GM23248 (cell line): Measurements from ENCODE around the gene MEI4. TPM values are rescaled to one million over a fixed set of nuclear protein-coding genes. Genes with fewer than 3 reads are reported as not detected.

Experiments
- DNase-seq: peaks from one replicate; pipeline ENCODE4 v3.0.0-alpha.2; 2015
- H2AFZ ChIP-seq: fragments of 200-600 bp; sonication (generic); 2 replicates; pipeline ENCODE4 v1.6.1; 2016; ENCODE audit warnings: antibody characterized with exemption
- H3F3A ChIP-seq: fragments of 200-600 bp; sonication (generic); 2 replicates; pipeline ENCODE4 v1.6.1; 2016; ENCODE audit warnings: mild to moderate bottlenecking, antibody characterized with exemption, mixed run types; ENCODE audit not compliant: insufficient read depth
- H3K27ac ChIP-seq: fragments of 200-600 bp; sonication (generic); 2 replicates; pipeline ENCODE4 v1.5.1; 2016; ENCODE audit warnings: mild to moderate bottlenecking
- H3K27me3 ChIP-seq: fragments of 200-600 bp; sonication (generic); replicated peaks from 2 replicates; pipeline ENCODE4 v1.6.1; 2016; ENCODE audit warnings: mild to moderate bottlenecking; ENCODE audit not compliant: insufficient read depth
- H3K36me3 ChIP-seq: fragments of 200-600 bp; sonication (generic); 2 replicates; pipeline ENCODE4 v1.6.1; 2016; ENCODE audit warnings: low read depth, mild to moderate bottlenecking
- H3K4me1 ChIP-seq: fragments of 200-600 bp; sonication (generic); 2 replicates; pipeline ENCODE4 v1.6.1; 2016; ENCODE audit warnings: mild to moderate bottlenecking; ENCODE audit not compliant: insufficient read depth
- H3K4me2 ChIP-seq: fragments of 200-600 bp; sonication (generic); one replicate; pipeline ENCODE4 v1.6.1; 2016; ENCODE audit warnings: mild to moderate bottlenecking; ENCODE audit not compliant: unreplicated experiment
- H3K4me3 ChIP-seq: fragments of 200-600 bp; sonication (generic); 2 replicates; pipeline ENCODE4 v1.5.1; 2016; ENCODE audit warnings: mild to moderate bottlenecking
- H3K79me2 ChIP-seq: fragments of 200-600 bp; sonication (generic); 2 replicates; pipeline ENCODE4 v1.6.1; 2016; ENCODE audit warnings: mild to moderate bottlenecking; ENCODE audit not compliant: insufficient read depth
- H3K9ac ChIP-seq: fragments of 200-600 bp; sonication (generic); 2 replicates; pipeline ENCODE4 v1.6.1; 2016; ENCODE audit warnings: mild to moderate bottlenecking
- H3K9me2 ChIP-seq: fragments of 200-600 bp; sonication (generic); 2 replicates; pipeline ENCODE4 v1.6.1; 2016; ENCODE audit warnings: mixed run types, mild to moderate bottlenecking, moderate library complexity; ENCODE audit not compliant: insufficient read depth
- H3K9me3 ChIP-seq: fragments of 200-600 bp; sonication (generic); one replicate; pipeline ENCODE4 v1.6.1; 2017; ENCODE audit warnings: low read depth
- H4K20me1 ChIP-seq: fragments of 200-600 bp; sonication (generic); 2 replicates; pipeline ENCODE4 v1.6.0; 2016; ENCODE audit not compliant: insufficient read depth
- EZH2 ChIP-seq: fragments of 200-600 bp; sonication (generic); IDR thresholded peaks from 2 replicates; pipeline ENCODE4 v1.6.1; 2018; ENCODE audit warnings: antibody characterized with exemption, mild to moderate bottlenecking; ENCODE audit not compliant: insufficient read depth, poor library complexity, severe bottlenecking
- EZH2phosphoT487 ChIP-seq: fragments of 200-600 bp; sonication (generic); IDR thresholded peaks from 2 replicates; pipeline ENCODE4 v1.6.1; 2018; ENCODE audit warnings: antibody characterized with exemption, moderate library complexity, mild to moderate bottlenecking, low read depth; ENCODE audit not compliant: insufficient read depth
- WGBS, 2 experiments: methylation state at CpG; one replicate each; pipeline ENCODE4 v1.1.6; 2015 to 2017; ENCODE audit warnings: low lambda C conversion rate in 2 of 2, low coverage in 1 of 2; ENCODE audit errors: missing lambda C conversion rate in 2 of 2; 5-methylcytosine and 5-hydroxymethylcytosine counted together
- in situ Hi-C: fragments of 300-500 bp; cut with MboI; formaldehyde crosslinking; loops from 2 replicates; pipeline ENCODE4 v1.15.0; 2020
- polyA plus RNA-seq: library from polyadenylated mRNA; unstranded; fragments of >200 nt; fragmentation: Nextera tagmentation; extraction: Ambion mirVana; gene quantifications from 2 replicates; pipeline ENCODE4 v1.2.1, GENCODE V29; 2016
- total RNA-seq: library from RNA; depleted of rRNA; stranded (reverse); fragments of >200 nt; shearing (Covaris generic); gene quantifications from 2 replicates; pipeline ENCODE4 v1.2.3, GENCODE V29; 2014; rRNA removed

Gene MEI4
- total RNA-seq, result not detected in 2 replicates
- 0.04 and 0.08 TPM in 2 replicates for polyA plus RNA-seq

- no peak within 1 kb of the TSS for H3K4me2 ChIP-seq
- no peak for DNase-seq
- no peaks in the 10 kb centered on the region for H3F3A ChIP-seq
- no peaks in the 10 kb centered on the region for H3K36me3 ChIP-seq
- no peak within 1 kb of the TSS for H2AFZ ChIP-seq
- no peaks in the 10 kb centered on the region for H3K79me2 ChIP-seq
- no peak within 1 kb of the TSS for H3K27ac ChIP-seq
- WGBS, 2 experiments, result 10 to 30% methylated on average over 2 of the region's 2 CpGs
- H3K27me3 ChIP-seq, result no peaks in the 10 kb centered on the region
- no peaks in the 10 kb centered on the region for H3K9me2 ChIP-seq
- in situ Hi-C loops, result no loop called here
- H3K9me3 ChIP-seq, result no peaks in the 10 kb centered on the region
- TF ChIP-seq EZH2 (no peak), EZH2phosphoT487 (no peak)
- no peak within 1 kb of the TSS for H3K4me3 ChIP-seq
- no peak within 1 kb of the TSS for H3K9ac ChIP-seq
- no peaks in the 10 kb centered on the region for H3K4me1 ChIP-seq
- no peaks in the 10 kb centered on the region for H4K20me1 ChIP-seq
Observed at GRCh38 chr6:77652739-77653138, at the start of gene MEI4. Gene MEI4 (plus strand): TSS chr6:77653039. CDS start chr6:77690672, 37,633 bp downstream.

- Histone ChIP-seq H3K9me2 (no peaks in the 10 kb centered on the region), H3K36me3 (no peaks in the 10 kb centered on the region), H4K20me1 (no peaks in the 10 kb centered on the region), H2AFZ (no peak overlapping the region), H3K27ac (no peak overlapping the region), H3K9ac (no peak overlapping the region), H3F3A (no peaks in the 10 kb centered on the region), H3K9me3 (no peaks in the 10 kb centered on the region), H3K4me2 (no peak overlapping the region), H3K4me3 (no peak overlapping the region), H3K27me3 (no peaks in the 10 kb centered on the region), H3K79me2 (no peaks in the 10 kb centered on the region), H3K4me1 (no peaks in the 10 kb centered on the region)
- TF ChIP-seq EZH2phosphoT487 (no peak), EZH2 (no peak)
- in situ Hi-C loops, result no loop called here
- DNase-seq, result no peak
- WGBS, 2 experiments, result 5 to 15% methylated on average over 4 of the region's 4 CpGs
Observed at GRCh38 chr6:77604476-77604875, 48.4 kb upstream of the MEI4 start.

- Histone ChIP-seq H3K4me3 (no peak overlapping the region), H2AFZ (no peak overlapping the region), H3K27me3 (no peaks in the 10 kb centered on the region), H3K36me3 (no peaks in the 10 kb centered on the region), H3K79me2 (no peaks in the 10 kb centered on the region), H3K9ac (no peak overlapping the region), H3F3A (no peaks in the 10 kb centered on the region), H4K20me1 (no peaks in the 10 kb centered on the region), H3K9me3 (no peaks in the 10 kb centered on the region), H3K27ac (no peak overlapping the region), H3K4me1 (no peaks in the 10 kb centered on the region), H3K4me2 (no peak overlapping the region), H3K9me2 (no peaks in the 10 kb centered on the region)
- in situ Hi-C loops, result no loop called here
- no peak for DNase-seq
- 14 to 18% methylated on average over 5 of the region's 5 CpGs for WGBS, 2 experiments
- TF ChIP-seq EZH2 (no peak), EZH2phosphoT487 (no peak)
Observed at GRCh38 chr6:77607004-77607403, 45.8 kb upstream of the MEI4 start.

DNA sequence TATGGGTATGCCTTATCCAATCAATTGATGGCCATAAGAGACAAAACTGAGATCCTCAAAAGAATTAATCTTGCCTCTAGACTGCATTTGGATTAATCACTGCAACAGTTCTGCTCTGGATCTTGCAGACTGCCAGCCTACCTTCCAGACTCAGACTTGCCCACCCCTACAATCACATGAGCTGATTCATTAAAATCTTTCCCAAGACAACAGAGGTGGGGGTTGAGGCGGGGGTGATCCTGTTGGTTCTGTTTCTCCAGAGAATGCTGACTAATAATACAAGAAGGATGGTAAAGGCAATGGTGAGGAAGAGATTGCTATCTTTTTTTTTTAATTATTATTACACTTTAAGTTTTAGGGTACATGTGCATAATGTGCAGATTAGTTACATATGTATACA is 43.7 kb upstream of the MEI4 start:
- Histone ChIP-seq H3K4me2 (no peak overlapping the region), H3K27ac (no peak overlapping the region), H3K36me3 (no peaks in the 10 kb centered on the region), H3K27me3 (no peaks in the 10 kb centered on the region), H3K79me2 (no peaks in the 10 kb centered on the region), H3K4me3 (no peak overlapping the region), H2AFZ (no peak overlapping the region), H4K20me1 (no peaks in the 10 kb centered on the region), H3K9me3 (no peaks in the 10 kb centered on the region), H3K9me2 (no peaks in the 10 kb centered on the region), H3K9ac (no peak overlapping the region), H3K4me1 (no peaks in the 10 kb centered on the region), H3F3A (no peaks in the 10 kb centered on the region)
- 10 to 17% methylated on average over 1 of the region's 1 CpG for WGBS, 2 experiments
- in situ Hi-C loops, result no loop called here
- no peak for DNase-seq
- TF ChIP-seq EZH2phosphoT487 (no peak), EZH2 (no peak)

GRCh38 chr6:77619114-77619513 is 33.7 kb upstream of the MEI4 start:
- Histone ChIP-seq H3K9me2 (no peaks in the 10 kb centered on the region), H3K27me3 (no peaks in the 10 kb centered on the region)
- 12 to 14% methylated on average over 2 of the region's 2 CpGs for WGBS, 2 experiments

More at GRCh38 chr6:77619114-77619513, 33.7 kb upstream of the MEI4 start:
- H3K4me1 ChIP-seq, result no peaks in the 10 kb centered on the region
- H3F3A ChIP-seq, result no peaks in the 10 kb centered on the region
- no peak overlapping the region for H3K9ac ChIP-seq
- no peaks in the 10 kb centered on the region for H3K9me3 ChIP-seq
- in situ Hi-C loops, result no loop called here
- no peak overlapping the region for H2AFZ ChIP-seq
- no peaks in the 10 kb centered on the region for H4K20me1 ChIP-seq
- TF ChIP-seq EZH2phosphoT487 (no peak), EZH2 (no peak)
- no peak for DNase-seq
- H3K79me2 ChIP-seq, result no peaks in the 10 kb centered on the region
- no peak overlapping the region for H3K4me2 ChIP-seq
- H3K36me3 ChIP-seq, result no peaks in the 10 kb centered on the region
- no peak overlapping the region for H3K4me3 ChIP-seq
- H3K27ac ChIP-seq, result no peak overlapping the region
